ENCODE measurements around the gene PUS7. TPM values are rescaled to one million over a fixed set of nuclear protein-coding genes. Genes with fewer than 3 reads are reported as not detected.
"Not testable (repeated sequence)": the region's sequence is repeated elsewhere in the genome, so short reads cannot be mapped to it uniquely, and the experiment has no call there.

The PUS7 gene
- total RNA-seq, 4 donors from 2014 or later: 11.0 to 40.9 (median 22.0) TPM

GRCh38 chr7:105444342-105444987, 77.6 kb downstream of the PUS7 start:
- no peaks in the 10 kb centered on the region for H3K4me1 ChIP-seq
- no peak for DNase-seq
- H3K36me3 ChIP-seq: no peaks in the 10 kb centered on the region
- no peak overlapping the region for H3K4me3 ChIP-seq
- no peaks in the 10 kb centered on the region for H3K9me3 ChIP-seq
- TF ChIP-seq CTCF (IDR thresholded peaks at IDR 0.05): no peak
- TF ChIP-seq POLR2A (IDR thresholded peaks at IDR 0.05): no peak
- intact Hi-C loops (cut with DNase I; ENCODE audit: low total_unique reads): no loop called here
- no peaks in the 10 kb centered on the region for H3K27me3 ChIP-seq
- no peak overlapping the region for H3K27ac ChIP-seq

- H3K27me3 ChIP-seq; H3K9me3 ChIP-seq; DNase-seq; H3K4me1 ChIP-seq; H3K4me3 ChIP-seq; H3K36me3 ChIP-seq; intact Hi-C loops (cut with DNase I; ENCODE audit: low total_unique reads); H3K27ac ChIP-seq: not testable (repeated sequence)
These were observed 79.9 kb downstream of the PUS7 start for GRCh38 chr7:105442214-105442613.

GRCh38 chr7:105439174-105439893, 82.7 kb downstream of the PUS7 start:
- no peaks in the 10 kb centered on the region for H3K9me3 ChIP-seq
- TF ChIP-seq POLR2A (IDR thresholded peaks at IDR 0.05): no peak
- peak in 1 of 4 experiments; percentile 9 for TF ChIP-seq CTCF (IDR thresholded peaks at IDR 0.05)
- H3K36me3 ChIP-seq: no peaks in the 10 kb centered on the region
- H3K4me1 ChIP-seq: no peaks in the 10 kb centered on the region
- no peak overlapping the region for H3K4me3 ChIP-seq
- DNase-seq: no peak
- H3K27ac ChIP-seq: no peak overlapping the region
- no peaks in the 10 kb centered on the region for H3K27me3 ChIP-seq
- intact Hi-C loops (cut with DNase I; ENCODE audit: low total_unique reads): no loop called here

GRCh38 chr7:105438847-105439173, 83.3 kb downstream of the PUS7 start:
- no peak for TF ChIP-seq CTCF (IDR thresholded peaks at IDR 0.05)
- intact Hi-C loops (cut with DNase I; ENCODE audit: low total_unique reads): no loop called here
- no peak for DNase-seq
- H3K36me3 ChIP-seq: no peaks in the 10 kb centered on the region
- H3K4me1 ChIP-seq: no peaks in the 10 kb centered on the region
- no peaks in the 10 kb centered on the region for H3K27me3 ChIP-seq
- H3K9me3 ChIP-seq: no peaks in the 10 kb centered on the region
- no peak overlapping the region for H3K27ac ChIP-seq
- no peak overlapping the region for H3K4me3 ChIP-seq

GRCh38 chr7:105438254-105438653, 83.8 kb downstream of the PUS7 start:
- intact Hi-C loops (cut with DNase I; ENCODE audit: low total_unique reads): no loop called here
- Histone ChIP-seq H3K4me1 (no peaks in the 10 kb centered on the region), H3K36me3 (no peaks in the 10 kb centered on the region), H3K27me3 (no peaks in the 10 kb centered on the region), H3K9me3 (no peaks in the 10 kb centered on the region), H3K4me3 (no peak overlapping the region), H3K27ac (no peak overlapping the region)
- no peak for TF ChIP-seq CTCF (IDR thresholded peaks at IDR 0.05)
- TF ChIP-seq POLR2A (IDR thresholded peaks at IDR 0.05): no peak
- no peak for DNase-seq

GRCh38 chr7:105437356-105437755, 84.7 kb downstream of the PUS7 start:
- H3K4me1 ChIP-seq; DNase-seq; H3K27ac ChIP-seq; H3K36me3 ChIP-seq; H3K9me3 ChIP-seq; intact Hi-C loops (cut with DNase I; ENCODE audit: low total_unique reads); H3K4me3 ChIP-seq; H3K27me3 ChIP-seq: not testable (repeated sequence)

Measured in uterus (tissue), 4 donors.